CD4-positive, CD25-positive, alpha-beta regulatory T cell (primary cell): ENCODE measurements around the gene ZFAND2B. TPM values are rescaled to one million over a fixed set of nuclear protein-coding genes. Genes with fewer than 3 reads are reported as not detected.

Experiments used
- ATAC-seq, 2 donors: fragments of 150-1000 bp; cut with Tn5 transposase; one replicate each; pipeline ENCODE4 v1.10.0; 2021; ENCODE audit warnings: low read depth in 2 of 2, moderate number of reproducible peaks in 2 of 2, moderate library complexity in 1 of 2
- DNase-seq, 3 donors: peaks; one replicate each; pipeline versions ENCODE4 v3.0.0 to v3.0.0-alpha.2; 2012 to 2022; ENCODE audit warnings: mixed read lengths in 1 of 3
- H3K27ac ChIP-seq: one replicate; pipeline ENCODE4 v1.7.0; 2013; ENCODE audit warnings: mild to moderate bottlenecking, low read length; ENCODE audit not compliant: insufficient read depth, poor library complexity, severe bottlenecking
- H3K27me3 ChIP-seq: one replicate; pipeline ENCODE4 v1.7.0; 2013; ENCODE audit warnings: low read length; ENCODE audit not compliant: control insufficient read depth, insufficient read depth
- H3K36me3 ChIP-seq: one replicate; pipeline ENCODE4 v1.7.0; 2013; ENCODE audit warnings: mild to moderate bottlenecking, low read length, moderate library complexity; ENCODE audit not compliant: control insufficient read depth, insufficient read depth
- H3K4me1 ChIP-seq: 2 replicates; pipeline ENCODE4 v1.7.0; 2013; ENCODE audit warnings: mild to moderate bottlenecking, low read length; ENCODE audit not compliant: insufficient read depth, control insufficient read depth, poor library complexity, severe bottlenecking
- H3K4me3 ChIP-seq: one replicate; pipeline ENCODE4 v1.7.0; 2013; ENCODE audit warnings: low read depth, mild to moderate bottlenecking, low read length, moderate library complexity
- H3K9me3 ChIP-seq, 2 experiments: 1 replicate in 1 of 2; 2 replicates in 1 of 2; pipeline ENCODE4 v1.7.0; 2013; ENCODE audit warnings: low read length in 2 of 2, mild to moderate bottlenecking in 1 of 2, moderate library complexity in 1 of 2; ENCODE audit not compliant: control insufficient read depth in 2 of 2
- H3K27ac Mint-ChIP-seq, 3 donors: one replicate each; pipeline ENCODE4 v1.8.0; 2020 to 2022; ENCODE audit warnings: mild to moderate bottlenecking in 3 of 3, mixed read lengths in 3 of 3, moderate library complexity in 2 of 3
- H3K27me3 Mint-ChIP-seq: one replicate; pipeline ENCODE4 v1.8.0; 2022; ENCODE audit warnings: mild to moderate bottlenecking, mixed read lengths
- H3K36me3 Mint-ChIP-seq: one replicate; pipeline ENCODE4 v1.8.0; 2020; ENCODE audit warnings: mixed read lengths
- H3K4me1 Mint-ChIP-seq, 4 donors: one replicate each; pipeline ENCODE4 v1.8.0; 2020 to 2022; ENCODE audit warnings: mixed read lengths in 4 of 4, mild to moderate bottlenecking in 1 of 4
- H3K4me3 Mint-ChIP-seq, 4 donors: one replicate each; pipeline ENCODE4 v1.8.0; 2020 to 2022; ENCODE audit warnings: mild to moderate bottlenecking in 4 of 4, mixed read lengths in 4 of 4, moderate library complexity in 3 of 4
- H3K9me3 Mint-ChIP-seq, 7 donors: one replicate each; pipeline ENCODE4 v1.8.0; 2020 to 2022; ENCODE audit warnings: mixed read lengths in 7 of 7, mild to moderate bottlenecking in 3 of 7, moderate library complexity in 2 of 7
- polyA plus RNA-seq, 4 donors: library from polyadenylated mRNA; unstranded; fragments of 300-500 nt; fragmentation: Illumina TruSeq; gene quantifications; one replicate each; pipeline ENCODE4 v1.2.3, GENCODE V29; 2021
- total RNA-seq: library from RNA; stranded (reverse); gene quantifications from one replicate; pipeline ENCODE4 v1.2.3, GENCODE V29; 2022

Gene ZFAND2B
- total and polyA plus RNA-seq, 5 donors from 2014 or later = 54.4 to 72.1 (median 65.5) TPM

- H3K36me3 ChIP-seq = peaks cover 59% of the 10 kb centered on the region
- no peaks in the 10 kb centered on the region for H3K27me3 ChIP-seq
- no peaks in the 10 kb centered on the region for H3K27me3 Mint-ChIP-seq
- peaks cover 23% of the 10 kb centered on the region for H3K4me1 ChIP-seq
- H3K9me3 Mint-ChIP-seq = peaks cover 0 to 2% (median 0%) of the 10 kb centered on the region in 7 donors
- peak overlapping the region in 2 of 4 donors; percentile 32 to 83 for H3K4me3 Mint-ChIP-seq
- H3K4me3 ChIP-seq = no peak overlapping the region
- peaks cover 28% of the 10 kb centered on the region for H3K36me3 Mint-ChIP-seq
- DNase-seq (no peak), ATAC-seq (no peak)
- H3K9me3 ChIP-seq = no peaks in the 10 kb centered on the region
- peaks cover 11 to 31% (median 19%) of the 10 kb centered on the region in 4 donors for H3K4me1 Mint-ChIP-seq
- peak overlapping the region in 1 of 3 donors; percentile 66 for H3K27ac Mint-ChIP-seq
- H3K27ac ChIP-seq = no peak overlapping the region
These were observed 15.5 kb downstream of the ZFAND2B start for GRCh38 chr2:219221957-219222518.

DNA sequence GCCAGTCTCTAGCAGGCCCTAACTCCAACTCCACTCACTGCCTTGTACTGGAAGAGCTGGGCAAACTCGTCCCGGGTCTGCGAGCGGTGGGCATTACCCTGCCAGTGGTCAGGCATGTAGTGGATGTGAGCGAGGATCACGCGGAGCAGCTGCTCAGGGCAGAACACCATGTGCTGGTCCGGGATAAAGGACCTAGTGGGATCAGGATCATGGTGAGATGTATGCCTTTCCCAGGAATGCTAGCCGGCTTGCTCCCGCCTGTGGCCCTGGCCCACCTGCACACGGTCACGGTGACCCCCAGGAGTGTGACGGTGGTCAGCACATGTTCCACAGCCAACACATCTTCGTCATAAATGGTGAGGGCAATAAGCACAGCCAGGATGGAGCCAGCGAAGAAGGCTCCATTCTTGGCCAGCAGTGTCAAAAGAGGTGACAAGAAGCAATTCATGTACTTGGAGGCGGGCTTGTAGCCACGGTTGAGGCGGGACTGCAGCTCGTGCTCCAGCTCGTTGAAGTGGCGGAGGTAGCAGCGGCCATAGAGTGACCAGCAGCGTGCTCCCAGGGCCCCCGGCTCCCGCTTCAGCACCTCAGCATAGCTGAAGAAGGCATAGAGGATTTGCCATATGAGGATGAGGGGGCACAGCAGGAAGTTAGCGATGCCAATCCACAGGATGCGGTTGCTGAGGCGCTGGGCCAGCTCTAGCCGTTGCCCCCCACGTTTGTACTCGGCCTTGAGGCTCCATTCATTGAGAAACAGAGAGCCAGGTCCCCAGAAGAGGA, 17.4 kb downstream of the ZFAND2B start:
- Mint-ChIP-seq H3K4me1 (peaks cover 11 to 37% (median 19%) of the 10 kb centered on the region in 4 donors), H3K9me3 (peaks cover 0 to 2% (median 0%) of the 10 kb centered on the region in 7 donors), H3K36me3 (peaks cover 28% of the 10 kb centered on the region), H3K4me3 (peak overlapping the region in 2 of 4 donors; percentile 38 to 98), H3K27me3 (no peaks in the 10 kb centered on the region), H3K27ac (peak overlapping the region in 1 of 3 donors; percentile 52)
- no peak for DNase-seq
- Histone ChIP-seq H3K27me3 (no peaks in the 10 kb centered on the region), H3K4me3 (no peak overlapping the region), H3K27ac (no peak overlapping the region), H3K36me3 (peaks cover 59% of the 10 kb centered on the region), H3K4me1 (peaks cover 26% of the 10 kb centered on the region), H3K9me3 (no peaks in the 10 kb centered on the region)
- ATAC-seq = no peak

DNA sequence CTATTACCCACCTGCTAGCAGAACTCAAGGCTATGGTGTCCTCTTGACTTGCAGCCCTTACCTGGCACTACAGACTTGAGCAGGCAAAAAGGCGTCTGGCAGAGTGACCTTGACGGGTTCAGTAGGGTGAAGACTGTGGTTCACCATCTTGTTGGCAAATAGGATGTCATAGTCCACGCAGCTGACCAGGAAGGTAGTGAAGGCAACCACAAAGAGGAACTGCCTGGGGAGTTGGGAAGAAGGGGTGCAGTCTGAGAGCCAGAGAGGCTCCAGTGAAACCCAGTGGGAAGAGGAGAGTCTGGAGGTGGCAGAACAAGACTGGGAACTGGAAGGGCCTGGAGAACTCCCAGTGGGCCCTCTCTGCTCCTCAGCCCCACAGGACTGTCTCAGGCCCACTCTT, 18.8 kb downstream of the ZFAND2B start:
- peaks cover 56% of the 10 kb centered on the region for H3K36me3 ChIP-seq
- H3K36me3 Mint-ChIP-seq = peaks cover 28% of the 10 kb centered on the region
- no peaks in the 10 kb centered on the region for H3K27me3 ChIP-seq
- DNase-seq = no peak
- peaks cover 0 to 1% (median 0%) of the 10 kb centered on the region in 7 donors for H3K9me3 Mint-ChIP-seq
- H3K4me1 ChIP-seq = peaks cover 24% of the 10 kb centered on the region
- no peaks in the 10 kb centered on the region for H3K9me3 ChIP-seq
- H3K27ac ChIP-seq = no peak overlapping the region
- H3K4me1 Mint-ChIP-seq = peaks cover 11 to 42% (median 27%) of the 10 kb centered on the region in 4 donors
- no peak for ATAC-seq
- H3K27me3 Mint-ChIP-seq = no peaks in the 10 kb centered on the region
- peak overlapping the region in 2 of 4 donors; percentile 92 to 98 for H3K4me3 Mint-ChIP-seq
- no peak overlapping the region for H3K27ac Mint-ChIP-seq
- H3K4me3 ChIP-seq = no peak overlapping the region

- H3K27ac ChIP-seq = peak overlapping the region; percentile 90
- peak in 1 of 3 donors; percentile 13 for DNase-seq
- Mint-ChIP-seq H3K9me3 (no peaks in the 10 kb centered on the region), H3K4me3 (peak overlapping the region; percentile 85 to 98 (median 88)), H3K27me3 (no peaks in the 10 kb centered on the region), H3K27ac (peak overlapping the region; percentile 72 to 80 (median 79)), H3K4me1 (peaks cover 12 to 65% (median 37%) of the 10 kb centered on the region in 4 donors), H3K36me3 (peaks cover 40% of the 10 kb centered on the region)
- H3K9me3 ChIP-seq = no peaks in the 10 kb centered on the region
- peak overlapping the region; percentile 86 for H3K4me3 ChIP-seq
- ATAC-seq = no peak
- H3K27me3 ChIP-seq = no peaks in the 10 kb centered on the region
- H3K4me1 ChIP-seq = peaks cover 43% of the 10 kb centered on the region
- peaks cover 51% of the 10 kb centered on the region for H3K36me3 ChIP-seq
These were observed 21.7 kb downstream of the ZFAND2B start for GRCh38 chr2:219228041-219228910.

GRCh38 chr2:219228911-219229304, 22.3 kb downstream of the ZFAND2B start:
- Histone ChIP-seq H3K4me3 (peak overlapping the region; percentile 86), H3K36me3 (peaks cover 51% of the 10 kb centered on the region)

GRCh38 chr2:219229305-219230058, 22.9 kb downstream of the ZFAND2B start, which contains the start of the genes ANKZF1 and ATG9A:
Gene ANKZF1 (plus strand): TSS chr2:219229806. CDS start chr2:219230258, 452 bp downstream.
Gene ATG9A (minus strand): TSS chr2:219229636. CDS start chr2:219228024, 1,612 bp downstream.
- Mint-ChIP-seq H3K4me1 (peaks cover 12 to 75% (median 42%) of the 10 kb centered on the region in 4 donors), H3K36me3 (peaks cover 40% of the 10 kb centered on the region), H3K9me3 (no peaks in the 10 kb centered on the region), H3K27ac (peak within 1 kb of the TSS; percentile 98 to 99 (median 98)), H3K27me3 (no peaks in the 10 kb centered on the region), H3K4me3 (peak within 1 kb of the TSS; percentile 92 to 98 (median 96))
- Histone ChIP-seq H3K4me1 (peaks cover 43% of the 10 kb centered on the region), H3K36me3 (peaks cover 51% of the 10 kb centered on the region), H3K9me3 (no peaks in the 10 kb centered on the region), H3K4me3 (peak within 1 kb of the TSS; percentile 95), H3K27me3 (no peaks in the 10 kb centered on the region), H3K27ac (peak within 1 kb of the TSS; percentile 90)
- ATAC-seq = peak; percentile 98 to 99
- peak; percentile 97 to 99 (median 98) for DNase-seq

More at GRCh38 chr2:219228911-219229304, 22.3 kb downstream of the ZFAND2B start:
- H3K4me1 ChIP-seq = peaks cover 43% of the 10 kb centered on the region
- no peaks in the 10 kb centered on the region for H3K27me3 Mint-ChIP-seq
- no peaks in the 10 kb centered on the region for H3K9me3 Mint-ChIP-seq
- DNase-seq (no peak), ATAC-seq (no peak)
- peaks cover 40% of the 10 kb centered on the region for H3K36me3 Mint-ChIP-seq
- peak overlapping the region; percentile 90 for H3K27ac ChIP-seq
- H3K27ac Mint-ChIP-seq = peak overlapping the region; percentile 79 to 98 (median 80)
- H3K4me3 Mint-ChIP-seq = peak overlapping the region; percentile 85 to 98 (median 88)
- no peaks in the 10 kb centered on the region for H3K9me3 ChIP-seq
- peaks cover 12 to 69% (median 42%) of the 10 kb centered on the region in 4 donors for H3K4me1 Mint-ChIP-seq
- H3K27me3 ChIP-seq = no peaks in the 10 kb centered on the region
